GM19397 (cell line): Measurements from ENCODE around the gene IRGM.
A peak's percentile ranks its signal among the peaks of the same experiment; 100 is the strongest.
"Not testable (repeated sequence)": the region's sequence is repeated elsewhere in the genome, so short reads cannot be mapped to it uniquely, and the experiment has no call there.

Experiments
- ATAC-seq: cut with Tn5 transposase; IDR thresholded peaks from one replicate; pipeline ENCODE4 v1.9.1; 2021; ENCODE audit warnings: mild to moderate bottlenecking, moderate library complexity; ENCODE audit not compliant: unreplicated experiment

Gene IRGM

GRCh38 chr5:150846308-150846653 lies at the start of gene IRGM:
TSS of gene IRGM (plus strand) at chr5:150846521. CDS start at chr5:150848124, 1,603 bp downstream.
- ATAC-seq, result not testable (repeated sequence)

- ATAC-seq, result no peak
Measured at GRCh38 chr5:150797384-150797783, 48.9 kb upstream of the IRGM start.

GRCh38 chr5:150801117-150801927 lies 45.0 kb upstream of the IRGM start:
- ATAC-seq, result no peak

- ATAC-seq, result no peak
Measured at GRCh38 chr5:150804388-150804787, 41.9 kb upstream of the IRGM start.

GRCh38 chr5:150809363-150809762 lies 37.0 kb upstream of the IRGM start:
- ATAC-seq, result no peak

GRCh38 chr5:150815010-150815409 lies 31.3 kb upstream of the IRGM start:
- no peak for ATAC-seq

GRCh38 chr5:150816946-150817345 lies 29.4 kb upstream of the IRGM start:
- no peak for ATAC-seq

- no peak for ATAC-seq
Measured at GRCh38 chr5:150829744-150830143, 16.6 kb upstream of the IRGM start.

- ATAC-seq, result not testable (repeated sequence)
Measured at GRCh38 chr5:150831821-150832220, 14.5 kb upstream of the IRGM start.

GRCh38 chr5:150836064-150836463 lies 10.3 kb upstream of the IRGM start:
- ATAC-seq, result no peak

- ATAC-seq, result no peak
Measured at GRCh38 chr5:150836703-150837102, 9.6 kb upstream of the IRGM start.

- ATAC-seq, result not testable (repeated sequence)
Measured at GRCh38 chr5:150845185-150845859, 999 bp upstream of the IRGM start.

- ATAC-seq, result peak; percentile 84
Measured at GRCh38 chr5:150846654-150847333, 473 bp downstream of the IRGM start.

GRCh38 chr5:150847334-150847695 lies 994 bp downstream of the IRGM start:
- ATAC-seq, result no peak

GRCh38 chr5:150848271-150848670 lies 1.9 kb downstream of the IRGM start:
- ATAC-seq, result no peak

- ATAC-seq, result no peak
Measured at GRCh38 chr5:150851039-150851438, 4.7 kb downstream of the IRGM start.

GRCh38 chr5:150853561-150853960 lies 7.2 kb downstream of the IRGM start:
- ATAC-seq, result no peak

GRCh38 chr5:150856700-150857099 lies 10.4 kb downstream of the IRGM start:
- ATAC-seq, result not testable (repeated sequence)

- no peak for ATAC-seq
Measured at GRCh38 chr5:150860246-150860821, 14.0 kb downstream of the IRGM start.

GRCh38 chr5:150862070-150862469 lies 15.7 kb downstream of the IRGM start:
- no peak for ATAC-seq

- ATAC-seq, result no peak
Measured at GRCh38 chr5:150879358-150879757, 33.0 kb downstream of the IRGM start.
